Measurements from ENCODE around the gene C2CD2.

The C2CD2 gene

GRCh38 chr21:41979751-41980369, 26.0 kb upstream of the C2CD2 start:
- no peak for TF ChIP-seq CTCF (IDR thresholded peaks at IDR 0.05)

GRCh38 chr21:41979335-41979734, 25.5 kb upstream of the C2CD2 start:
- TF ChIP-seq CTCF (IDR thresholded peaks at IDR 0.05), result no peak

- no peak for TF ChIP-seq CTCF (IDR thresholded peaks at IDR 0.05)
Measured at GRCh38 chr21:41977034-41977950, 23.5 kb upstream of the C2CD2 start.

- no peak for TF ChIP-seq CTCF (IDR thresholded peaks at IDR 0.05)
Measured at GRCh38 chr21:41976611-41977010, 22.8 kb upstream of the C2CD2 start.

- TF ChIP-seq CTCF (IDR thresholded peaks at IDR 0.05), result no peak
Measured at GRCh38 chr21:41975391-41976272, 21.8 kb upstream of the C2CD2 start.

- TF ChIP-seq CTCF (IDR thresholded peaks at IDR 0.05), result no peak
Measured at GRCh38 chr21:41974752-41975053, 20.9 kb upstream of the C2CD2 start.
